ENCODE results near the gene MACROD2. TPM values are rescaled to one million over a fixed set of nuclear protein-coding genes. Genes with fewer than 3 reads are reported as not detected.

MACROD2 gene
- total RNA-seq, 1 experiment from 2014 or later: 3.7 TPM

GRCh38 chr20:15064741-15065140, 1069.4 kb downstream of the MACROD2 start (continued):
- TF ChIP-seq, protein P1, sequence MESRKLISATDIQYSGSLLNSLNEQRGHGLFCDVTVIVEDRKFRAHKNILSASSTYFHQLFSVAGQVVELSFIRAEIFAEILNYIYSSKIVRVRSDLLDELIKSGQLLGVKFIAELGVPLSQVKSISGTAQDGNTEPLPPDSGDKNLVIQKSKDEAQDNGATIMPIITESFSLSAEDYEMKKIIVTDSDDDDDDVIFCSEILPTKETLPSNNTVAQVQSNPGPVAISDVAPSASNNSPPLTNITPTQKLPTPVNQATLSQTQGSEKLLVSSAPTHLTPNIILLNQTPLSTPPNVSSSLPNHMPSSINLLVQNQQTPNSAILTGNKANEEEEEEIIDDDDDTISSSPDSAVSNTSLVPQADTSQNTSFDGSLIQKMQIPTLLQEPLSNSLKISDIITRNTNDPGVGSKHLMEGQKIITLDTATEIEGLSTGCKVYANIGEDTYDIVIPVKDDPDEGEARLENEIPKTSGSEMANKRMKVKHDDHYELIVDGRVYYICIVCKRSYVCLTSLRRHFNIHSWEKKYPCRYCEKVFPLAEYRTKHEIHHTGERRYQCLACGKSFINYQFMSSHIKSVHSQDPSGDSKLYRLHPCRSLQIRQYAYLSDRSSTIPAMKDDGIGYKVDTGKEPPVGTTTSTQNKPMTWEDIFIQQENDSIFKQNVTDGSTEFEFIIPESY (IDR thresholded peaks at IDR 0.05; ENCODE audit: extremely low read depth, insufficient replicate concordance, low read length): no peak
- no peak for TF ChIP-seq SP1 (IDR thresholded peaks at IDR 0.05; ENCODE audit: low read depth)
- TF ChIP-seq, protein P2, sequence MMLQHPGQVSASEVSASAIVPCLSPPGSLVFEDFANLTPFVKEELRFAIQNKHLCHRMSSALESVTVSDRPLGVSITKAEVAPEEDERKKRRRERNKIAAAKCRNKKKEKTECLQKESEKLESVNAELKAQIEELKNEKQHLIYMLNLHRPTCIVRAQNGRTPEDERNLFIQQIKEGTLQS (IDR thresholded peaks at IDR 0.05): no peak

GRCh38 chr20:15065794-15066193, 1070.5 kb downstream of the MACROD2 start:
- RAD21 ChIA-PET (ENCODE audit: low non-redundant PET in 1 of 2, low total read pairs in 2 of 2, uncharacterized antibody in 2 of 2, unreplicated experiment in 2 of 2): no interaction called here
- no TSS peak for BruUV-seq (replicated peaks)
- POLR2A ChIA-PET: no interaction called here

More at GRCh38 chr20:15065794-15066193, 1070.5 kb downstream of the MACROD2 start:
- Histone ChIP-seq H3K4me3 (replicated peaks in 1 of 2; ENCODE audit: low read depth in 1 of 2, low read length in 2 of 2) (no peak overlapping the region), H3K79me2 (ENCODE audit: insufficient read depth, low read length) (no peaks in the 10 kb centered on the region), H3K4me1 (ENCODE audit: control insufficient read depth in 1 of 2, insufficient read depth in 2 of 2, low read length in 2 of 2) (no peaks in the 10 kb centered on the region), H3K4me2 (ENCODE audit: low read length) (no peak overlapping the region), H3K27me3 (ENCODE audit: insufficient read depth, low read length) (no peaks in the 10 kb centered on the region), H3K36me3 (ENCODE audit: control insufficient read depth in 1 of 2, insufficient read depth in 2 of 2, low read length in 2 of 2) (no peaks in the 10 kb centered on the region), H2AFZ (ENCODE audit: low read depth, low read length, poor library complexity, severe bottlenecking) (no peak overlapping the region), H3K9me3 (ENCODE audit: control insufficient read depth in 1 of 2, insufficient read depth in 1 of 2, low read depth in 1 of 2, low read length in 2 of 2) (no peaks in the 10 kb centered on the region), H3K9me2 (ENCODE audit: insufficient read depth) (no peaks in the 10 kb centered on the region), H4K20me1 (ENCODE audit: insufficient read depth) (no peaks in the 10 kb centered on the region), H3K9ac (ENCODE audit: low read length) (no peak overlapping the region), H3K27ac (ENCODE audit: low read depth, low read length) (no peak overlapping the region)
- ATAC-seq (no peak), DNase-seq (ENCODE audit: low read depth, low spot score) (no peak)
- CTCF ChIA-PET: no interaction called here
- TF ChIP-seq ELF1 (IDR thresholded peaks at IDR 0.05; ENCODE audit: borderline replicate concordance, low read depth) (no peak), POLR2A (IDR thresholded peaks at IDR 0.05; ENCODE audit: borderline replicate concordance, extremely low read depth, insufficient read depth, insufficient read length) (no peak), EZH2phosphoT487 (IDR thresholded peaks at IDR 0.05; ENCODE audit: borderline replicate concordance) (no peak), YY1 (IDR thresholded peaks at IDR 0.05; ENCODE audit: extremely low read depth, insufficient replicate concordance, low read depth, low read length) (no peak), SIN3A (IDR thresholded peaks at IDR 0.05; ENCODE audit: low read depth) (no peak), RAD21 (IDR thresholded peaks at IDR 0.05; ENCODE audit: low read depth) (no peak), JUND (IDR thresholded peaks at IDR 0.05) (no peak), CBX3 (IDR thresholded peaks at IDR 0.05; ENCODE audit: low read depth) (no peak), SP1 (IDR thresholded peaks at IDR 0.05; ENCODE audit: low read depth) (no peak)
- TF ChIP-seq, protein P2 (IDR thresholded peaks at IDR 0.05): no peak
- TF ChIP-seq, protein P3, sequence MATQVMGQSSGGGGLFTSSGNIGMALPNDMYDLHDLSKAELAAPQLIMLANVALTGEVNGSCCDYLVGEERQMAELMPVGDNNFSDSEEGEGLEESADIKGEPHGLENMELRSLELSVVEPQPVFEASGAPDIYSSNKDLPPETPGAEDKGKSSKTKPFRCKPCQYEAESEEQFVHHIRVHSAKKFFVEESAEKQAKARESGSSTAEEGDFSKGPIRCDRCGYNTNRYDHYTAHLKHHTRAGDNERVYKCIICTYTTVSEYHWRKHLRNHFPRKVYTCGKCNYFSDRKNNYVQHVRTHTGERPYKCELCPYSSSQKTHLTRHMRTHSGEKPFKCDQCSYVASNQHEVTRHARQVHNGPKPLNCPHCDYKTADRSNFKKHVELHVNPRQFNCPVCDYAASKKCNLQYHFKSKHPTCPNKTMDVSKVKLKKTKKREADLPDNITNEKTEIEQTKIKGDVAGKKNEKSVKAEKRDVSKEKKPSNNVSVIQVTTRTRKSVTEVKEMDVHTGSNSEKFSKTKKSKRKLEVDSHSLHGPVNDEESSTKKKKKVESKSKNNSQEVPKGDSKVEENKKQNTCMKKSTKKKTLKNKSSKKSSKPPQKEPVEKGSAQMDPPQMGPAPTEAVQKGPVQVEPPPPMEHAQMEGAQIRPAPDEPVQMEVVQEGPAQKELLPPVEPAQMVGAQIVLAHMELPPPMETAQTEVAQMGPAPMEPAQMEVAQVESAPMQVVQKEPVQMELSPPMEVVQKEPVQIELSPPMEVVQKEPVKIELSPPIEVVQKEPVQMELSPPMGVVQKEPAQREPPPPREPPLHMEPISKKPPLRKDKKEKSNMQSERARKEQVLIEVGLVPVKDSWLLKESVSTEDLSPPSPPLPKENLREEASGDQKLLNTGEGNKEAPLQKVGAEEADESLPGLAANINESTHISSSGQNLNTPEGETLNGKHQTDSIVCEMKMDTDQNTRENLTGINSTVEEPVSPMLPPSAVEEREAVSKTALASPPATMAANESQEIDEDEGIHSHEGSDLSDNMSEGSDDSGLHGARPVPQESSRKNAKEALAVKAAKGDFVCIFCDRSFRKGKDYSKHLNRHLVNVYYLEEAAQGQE (IDR thresholded peaks at IDR 0.05; ENCODE audit: low read depth): no peak
- intact Hi-C loops (cut with micrococcal nuclease): loop anchor here (2.0 kb wide), 1 partner anchor 21 kb away; no protein-coding TSS in a partner anchor

Data from HCT116 (cell line).